ENCODE data around the gene FTHL17. TPM values are rescaled to one million over a fixed set of nuclear protein-coding genes. Genes with fewer than 3 reads are reported as not detected.

Gene FTHL17
- total RNA-seq, 1 experiment from 2014 or later = not detected

DNA sequence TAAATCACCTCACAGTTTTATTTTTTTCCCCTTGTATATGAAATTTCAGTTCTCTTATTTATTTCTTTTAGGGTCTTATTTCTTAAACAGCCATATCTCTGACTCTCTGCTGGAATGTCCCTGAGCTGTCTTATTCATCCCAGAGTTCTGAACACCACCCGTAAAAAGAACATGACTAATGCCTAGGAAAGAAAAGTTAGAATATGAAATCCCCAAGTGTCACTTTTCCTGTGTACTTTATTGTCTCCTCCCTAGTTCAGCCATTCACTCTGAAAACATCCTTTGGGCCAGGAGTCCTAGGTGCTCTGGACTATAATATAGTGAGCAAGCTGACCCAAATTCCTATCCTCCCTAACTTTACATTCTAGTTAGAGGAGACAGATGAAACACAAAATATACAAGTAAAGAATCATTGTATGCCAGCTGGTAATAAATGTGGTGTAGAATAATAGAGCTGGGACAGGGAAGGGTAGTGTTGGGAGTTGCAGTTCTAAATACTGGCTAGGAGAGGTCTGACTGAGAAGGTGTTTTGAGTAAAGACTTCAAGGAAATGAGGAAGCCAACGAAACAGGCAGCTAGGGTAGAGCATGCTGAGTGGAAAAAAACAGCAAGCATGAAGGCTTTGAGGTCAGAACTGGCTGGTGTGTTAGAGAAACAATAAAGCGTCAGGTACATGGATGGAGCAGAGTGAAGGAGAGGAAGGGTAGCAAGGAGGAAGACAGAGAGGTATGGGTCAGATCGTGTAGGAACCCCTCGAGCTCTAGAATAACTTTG lies 40.6 kb upstream of the FTHL17 start:
- CTCF ChIA-PET = interaction anchor here (0.9 kb wide), 1 partner anchor 74 kb away, joined by 3 read pairs; no protein-coding TSS in a partner anchor
- no peaks in the 10 kb centered on the region for H3K36me3 Mint-ChIP-seq (ENCODE audit: insufficient read depth, unreplicated experiment)
- no peak for DNase-seq (ENCODE audit: unreplicated experiment)
- H3K4me1 Mint-ChIP-seq (ENCODE audit: insufficient read depth, unreplicated experiment) = no peaks in the 10 kb centered on the region
- no TSS peak for BruUV-seq (replicated peaks)
- intact Hi-C loops (cut with micrococcal nuclease) = no loop called here
- TF ChIP-seq, protein P1, sequence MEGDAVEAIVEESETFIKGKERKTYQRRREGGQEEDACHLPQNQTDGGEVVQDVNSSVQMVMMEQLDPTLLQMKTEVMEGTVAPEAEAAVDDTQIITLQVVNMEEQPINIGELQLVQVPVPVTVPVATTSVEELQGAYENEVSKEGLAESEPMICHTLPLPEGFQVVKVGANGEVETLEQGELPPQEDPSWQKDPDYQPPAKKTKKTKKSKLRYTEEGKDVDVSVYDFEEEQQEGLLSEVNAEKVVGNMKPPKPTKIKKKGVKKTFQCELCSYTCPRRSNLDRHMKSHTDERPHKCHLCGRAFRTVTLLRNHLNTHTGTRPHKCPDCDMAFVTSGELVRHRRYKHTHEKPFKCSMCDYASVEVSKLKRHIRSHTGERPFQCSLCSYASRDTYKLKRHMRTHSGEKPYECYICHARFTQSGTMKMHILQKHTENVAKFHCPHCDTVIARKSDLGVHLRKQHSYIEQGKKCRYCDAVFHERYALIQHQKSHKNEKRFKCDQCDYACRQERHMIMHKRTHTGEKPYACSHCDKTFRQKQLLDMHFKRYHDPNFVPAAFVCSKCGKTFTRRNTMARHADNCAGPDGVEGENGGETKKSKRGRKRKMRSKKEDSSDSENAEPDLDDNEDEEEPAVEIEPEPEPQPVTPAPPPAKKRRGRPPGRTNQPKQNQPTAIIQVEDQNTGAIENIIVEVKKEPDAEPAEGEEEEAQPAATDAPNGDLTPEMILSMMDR (IDR thresholded peaks at IDR 0.05; ENCODE audit: unreplicated experiment) = no peak
- no peak overlapping the region for H3K27ac Mint-ChIP-seq (ENCODE audit: low read depth, unreplicated experiment)
- peaks cover 17% of the 10 kb centered on the region for H3K27me3 Mint-ChIP-seq (ENCODE audit: insufficient read depth, unreplicated experiment)
- no peak overlapping the region for H3K4me3 Mint-ChIP-seq (ENCODE audit: unreplicated experiment)
- H3K9me3 Mint-ChIP-seq (ENCODE audit: unreplicated experiment) = no peaks in the 10 kb centered on the region
- POLR2A ChIA-PET = no interaction called here

DNA sequence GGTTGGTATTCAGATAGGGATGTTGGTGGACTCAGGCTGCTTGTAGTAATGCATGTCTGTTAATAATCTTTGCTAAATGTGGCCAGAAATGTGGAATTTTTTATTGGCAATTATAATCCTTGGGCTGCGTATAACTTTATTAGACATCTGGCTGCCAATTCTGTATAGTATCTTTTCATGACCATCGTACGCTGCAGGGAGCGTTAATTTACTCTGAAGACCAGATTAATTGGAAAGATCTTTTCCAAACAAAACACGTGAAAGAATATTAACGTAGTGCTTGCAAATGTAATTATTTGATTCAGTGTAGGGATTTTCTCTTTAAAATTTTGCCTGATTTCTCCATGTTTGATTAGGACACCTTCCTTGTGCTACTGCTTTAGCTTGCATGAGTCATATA lies 38.8 kb upstream of the FTHL17 start:
- intact Hi-C loops (cut with micrococcal nuclease) = no loop called here
- no TSS peak for BruUV-seq (replicated peaks)
- Mint-ChIP-seq H3K9me3 (ENCODE audit: unreplicated experiment) (no peaks in the 10 kb centered on the region), H3K27ac (ENCODE audit: low read depth, unreplicated experiment) (no peak overlapping the region), H3K4me1 (ENCODE audit: insufficient read depth, unreplicated experiment) (no peaks in the 10 kb centered on the region), H3K36me3 (ENCODE audit: insufficient read depth, unreplicated experiment) (no peaks in the 10 kb centered on the region), H3K4me3 (ENCODE audit: unreplicated experiment) (no peak overlapping the region), H3K27me3 (ENCODE audit: insufficient read depth, unreplicated experiment) (peaks cover 17% of the 10 kb centered on the region)
- ChIA-PET POLR2A (no interaction called here), CTCF (no interaction called here)
- no peak for DNase-seq (ENCODE audit: unreplicated experiment)
- TF ChIP-seq, protein P1 (IDR thresholded peaks at IDR 0.05; ENCODE audit: unreplicated experiment) = no peak

DNA sequence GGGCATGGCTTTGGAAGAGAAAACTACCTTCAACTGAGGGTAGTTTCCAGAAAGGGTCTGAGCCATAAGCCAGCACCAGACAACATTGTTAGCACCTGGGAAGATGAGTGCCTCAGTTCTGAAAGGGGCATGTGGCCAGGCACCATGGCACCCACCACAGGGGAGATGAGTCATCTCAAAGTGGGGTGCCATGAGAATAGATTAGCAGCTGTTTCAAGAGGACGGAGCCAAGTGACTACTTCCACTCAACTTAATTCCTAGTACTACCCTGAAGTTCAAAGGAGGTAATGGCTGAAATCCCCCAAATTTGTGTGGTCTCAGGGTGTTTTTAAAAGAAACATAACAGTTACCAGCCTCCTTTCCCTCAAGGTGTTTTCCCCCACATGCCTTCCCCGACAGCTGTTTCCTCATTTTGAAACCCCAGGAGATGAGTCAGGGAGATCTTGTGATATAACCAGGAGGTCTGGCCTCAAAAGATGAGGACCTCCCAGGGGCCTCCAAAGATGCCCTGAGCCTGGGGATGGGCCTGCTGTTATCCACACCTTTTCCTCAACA lies 27.8 kb upstream of the FTHL17 start:
- POLR2A ChIA-PET = interaction anchor here (0.6 kb wide), 1 partner anchor 935 kb away, joined by 3 read pairs; no protein-coding TSS in a partner anchor
- no TSS peak for BruUV-seq (replicated peaks)
- intact Hi-C loops (cut with micrococcal nuclease) = no loop called here
- Mint-ChIP-seq H3K4me3 (ENCODE audit: unreplicated experiment) (no peak overlapping the region), H3K9me3 (ENCODE audit: unreplicated experiment) (no peaks in the 10 kb centered on the region), H3K27me3 (ENCODE audit: insufficient read depth, unreplicated experiment) (no peaks in the 10 kb centered on the region), H3K36me3 (ENCODE audit: insufficient read depth, unreplicated experiment) (no peaks in the 10 kb centered on the region), H3K4me1 (ENCODE audit: insufficient read depth, unreplicated experiment) (no peaks in the 10 kb centered on the region), H3K27ac (ENCODE audit: low read depth, unreplicated experiment) (no peak overlapping the region)
- DNase-seq (ENCODE audit: unreplicated experiment) = peak; percentile 25
- TF ChIP-seq, protein P1 (IDR thresholded peaks at IDR 0.05; ENCODE audit: unreplicated experiment) = no peak
- CTCF ChIA-PET = no interaction called here

DNA sequence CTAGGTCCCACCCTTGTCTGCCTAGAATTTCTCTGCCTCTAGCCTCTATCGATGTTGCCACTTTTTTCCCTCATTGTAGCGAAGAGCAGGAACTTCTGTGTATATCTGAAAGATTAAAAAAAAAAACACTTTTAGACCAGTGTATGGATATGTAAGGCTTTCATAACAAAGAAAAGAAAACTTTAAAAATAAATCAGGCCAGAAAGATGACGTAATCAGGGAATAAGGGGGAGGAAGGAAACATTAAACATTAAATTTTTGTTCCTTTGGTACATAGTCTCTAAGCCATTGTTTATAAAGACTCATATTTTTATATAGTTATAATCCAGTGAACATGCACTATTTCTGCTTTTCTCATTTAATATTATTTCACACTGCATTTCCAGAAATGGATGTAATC lies 26.2 kb upstream of the FTHL17 start:
- Mint-ChIP-seq H3K9me3 (ENCODE audit: unreplicated experiment) (no peaks in the 10 kb centered on the region), H3K4me3 (ENCODE audit: unreplicated experiment) (no peak overlapping the region), H3K27me3 (ENCODE audit: insufficient read depth, unreplicated experiment) (no peaks in the 10 kb centered on the region), H3K36me3 (ENCODE audit: insufficient read depth, unreplicated experiment) (no peaks in the 10 kb centered on the region), H3K27ac (ENCODE audit: low read depth, unreplicated experiment) (no peak overlapping the region), H3K4me1 (ENCODE audit: insufficient read depth, unreplicated experiment) (no peaks in the 10 kb centered on the region)
- no TSS peak for BruUV-seq (replicated peaks)
- intact Hi-C loops (cut with micrococcal nuclease) = no loop called here
- CTCF ChIA-PET = no interaction called here
- TF ChIP-seq, protein P1 (IDR thresholded peaks at IDR 0.05; ENCODE audit: unreplicated experiment) = no peak
- no peak for DNase-seq (ENCODE audit: unreplicated experiment)
- POLR2A ChIA-PET = interaction anchor here (0.7 kb wide), 1 partner anchor 8 kb away, joined by 3 read pairs; no protein-coding TSS in a partner anchor

Measured in MCF 10A (cell line).